ENCODE measurements around the gene SERPINA4.
"Not testable (repeated sequence)": the region's sequence is repeated elsewhere in the genome, so short reads cannot be mapped to it uniquely, and the experiment has no call there.

SERPINA4 gene

DNA sequence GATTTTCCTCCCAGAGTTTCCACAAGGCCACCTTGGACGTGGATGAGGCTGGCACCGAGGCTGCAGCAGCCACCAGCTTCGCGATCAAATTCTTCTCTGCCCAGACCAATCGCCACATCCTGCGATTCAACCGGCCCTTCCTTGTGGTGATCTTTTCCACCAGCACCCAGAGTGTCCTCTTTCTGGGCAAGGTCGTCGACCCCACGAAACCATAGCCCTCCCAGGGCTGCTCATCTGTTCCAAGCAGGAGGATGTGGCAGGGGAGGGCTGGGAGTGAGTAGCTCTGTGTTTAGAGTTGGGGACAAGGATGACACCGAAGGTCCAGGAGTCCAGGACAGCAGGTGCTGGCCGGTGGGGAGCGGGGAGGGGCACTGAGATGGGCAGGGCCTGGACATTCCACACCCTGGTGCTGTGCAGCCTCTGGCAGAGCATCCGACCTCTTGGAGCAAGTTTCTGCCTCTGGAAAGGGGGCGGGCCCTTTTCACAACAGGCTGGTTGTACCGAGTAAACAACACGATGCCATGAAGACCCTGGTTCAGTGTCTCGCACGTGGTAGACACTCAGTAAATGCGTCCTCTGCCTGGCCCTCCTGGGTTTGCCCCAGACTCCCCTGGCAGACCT lies 8.2 kb downstream of the SERPINA4 start:
- DNase-seq (ENCODE audit: low read depth, low spot score): no peak

- no peak for DNase-seq (ENCODE audit: low read depth, low spot score)
Measured at GRCh38 chr14:94570002-94570400, 8.8 kb downstream of the SERPINA4 start.

DNA sequence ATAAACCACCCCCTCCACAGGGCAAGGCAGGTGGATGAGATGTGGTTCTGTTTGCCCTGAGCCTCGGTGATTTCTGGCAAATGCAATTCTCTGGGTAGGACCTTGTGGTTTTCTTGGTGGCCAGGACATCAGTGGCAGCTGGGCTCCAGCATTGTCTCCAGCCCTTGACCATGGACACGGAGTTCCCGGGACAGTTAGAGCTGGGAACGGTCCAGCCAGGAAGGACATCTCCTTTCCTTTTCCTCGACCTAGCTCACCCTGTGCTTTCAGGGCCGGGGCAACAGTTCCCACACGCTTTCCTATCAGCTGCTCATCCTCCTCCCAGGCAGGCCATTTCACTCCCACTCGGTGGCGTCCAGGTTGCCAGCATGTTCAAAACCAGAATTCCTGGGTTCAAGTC lies 9.2 kb downstream of the SERPINA4 start:
- DNase-seq (ENCODE audit: low read depth, low spot score): no peak

- DNase-seq (ENCODE audit: low read depth, low spot score): peak; percentile 36
Measured at GRCh38 chr14:94571395-94571794, 10.2 kb downstream of the SERPINA4 start.

GRCh38 chr14:94571950-94572349 lies 10.7 kb downstream of the SERPINA4 start:
- DNase-seq (ENCODE audit: low read depth, low spot score): peak; percentile 73

DNA sequence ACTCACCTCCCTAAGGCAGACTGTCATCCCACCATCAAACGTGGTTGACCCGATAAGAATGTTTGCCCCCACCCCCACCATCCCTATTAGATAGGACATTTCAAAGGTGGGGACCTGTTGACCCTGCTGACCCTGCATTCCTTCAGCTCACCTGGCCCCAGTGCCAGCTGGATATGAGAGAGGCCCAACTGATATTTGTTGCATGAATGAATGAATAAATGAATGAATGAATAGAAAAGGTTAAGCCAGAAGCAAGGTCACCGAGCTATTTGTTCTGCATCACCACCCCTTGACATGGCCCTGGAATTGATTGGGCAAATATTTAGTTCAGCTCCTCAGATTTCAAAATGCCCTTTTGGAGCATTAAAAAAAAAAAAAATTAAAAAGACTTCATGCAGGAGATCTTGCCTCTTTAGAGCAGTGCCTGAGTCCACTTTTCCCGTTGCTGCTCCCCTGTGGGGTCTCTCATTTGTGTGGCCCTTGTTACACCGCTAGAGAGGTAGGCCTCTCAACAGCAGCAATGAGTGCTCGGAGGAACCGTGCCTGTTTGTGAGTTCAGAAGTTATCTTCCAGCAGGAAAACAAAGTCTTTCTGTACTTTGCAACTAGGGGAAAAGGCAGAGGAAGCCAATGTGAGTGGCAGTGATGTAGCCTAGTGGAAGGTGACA lies 11.5 kb downstream of the SERPINA4 start:
- DNase-seq (ENCODE audit: low read depth, low spot score): no peak

- no peak for DNase-seq (ENCODE audit: low read depth, low spot score)
Measured at GRCh38 chr14:94573475-94574277, 12.4 kb downstream of the SERPINA4 start.

- no peak for DNase-seq (ENCODE audit: low read depth, low spot score)
Measured at GRCh38 chr14:94574336-94574735, 13.1 kb downstream of the SERPINA4 start.

GRCh38 chr14:94575730-94576585 lies 14.7 kb downstream of the SERPINA4 start:
- peak; percentile 84 for DNase-seq (ENCODE audit: low read depth, low spot score)

DNA sequence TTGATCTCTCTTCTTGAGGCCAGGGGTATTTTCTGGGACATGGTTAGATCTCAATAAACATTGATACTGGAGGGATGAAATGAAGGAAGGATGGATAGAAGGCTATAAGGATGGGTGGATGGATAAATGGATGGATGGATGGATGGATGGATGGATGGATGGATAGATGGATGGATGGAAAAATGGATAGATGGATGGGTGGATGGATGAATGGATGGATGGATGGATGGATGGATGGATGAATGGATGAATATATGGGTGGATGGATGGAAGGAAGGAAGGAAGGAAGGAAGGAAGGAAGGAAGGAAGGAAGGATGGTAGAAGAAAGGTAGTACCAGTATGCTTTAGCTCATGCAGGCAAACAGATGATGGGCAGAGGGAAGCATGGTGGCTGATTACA lies 16.2 kb downstream of the SERPINA4 start:
- not testable (repeated sequence) for DNase-seq (ENCODE audit: low read depth, low spot score)

GRCh38 chr14:94578712-94579111 lies 17.5 kb downstream of the SERPINA4 start:
- DNase-seq (ENCODE audit: low read depth, low spot score): no peak

DNA sequence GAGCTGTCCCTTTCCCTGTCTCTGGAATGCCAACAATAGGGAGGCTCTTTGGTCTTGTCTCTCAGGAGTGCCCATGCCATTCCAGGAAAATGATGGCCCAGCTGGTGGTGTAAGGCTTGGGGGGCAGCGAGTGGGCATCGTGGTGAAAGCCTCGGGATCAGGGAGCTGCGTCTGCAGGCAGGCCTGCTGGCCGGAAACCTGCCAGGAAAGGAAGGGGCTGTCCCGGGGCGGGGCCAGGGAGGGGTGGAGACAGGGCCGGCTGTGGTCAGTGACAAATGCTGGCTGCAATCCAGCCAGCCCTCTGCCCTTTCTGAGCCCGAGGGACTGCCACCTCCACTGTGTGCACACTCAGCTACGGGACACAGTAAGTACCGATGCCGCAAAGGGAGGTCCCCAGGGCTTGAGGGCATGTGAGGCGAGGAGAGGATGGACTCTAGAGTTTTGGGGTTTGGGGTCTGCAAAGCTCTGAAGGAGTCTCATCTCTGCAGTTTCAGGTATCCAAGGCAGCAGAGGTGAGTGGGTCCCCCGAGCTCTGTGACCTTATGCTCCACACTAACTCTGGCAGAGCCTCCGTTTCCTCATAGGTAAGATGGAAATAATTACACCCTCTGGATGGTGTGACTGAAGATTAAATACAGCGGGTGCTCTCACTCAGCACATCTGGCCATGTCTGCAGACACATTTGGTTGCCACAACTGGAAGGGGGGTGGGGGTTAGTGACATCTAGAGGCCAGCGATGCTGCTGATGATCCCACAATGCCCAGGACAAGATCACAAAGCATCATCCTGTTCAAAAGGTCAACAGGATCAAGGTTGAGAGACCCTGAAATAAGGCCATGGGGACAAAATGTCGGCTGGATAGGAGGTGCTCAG lies 20.1 kb downstream of the SERPINA4 start, which contains the start of gene SERPINA5:
Gene SERPINA5, plus strand, starts transcription at position 300 of the 873 bp plus-strand sequence. CDS start 5,937 bp downstream, outside the sequence.
- peak; percentile 54 for DNase-seq (ENCODE audit: low read depth, low spot score)

- DNase-seq (ENCODE audit: low read depth, low spot score): no peak
Measured at GRCh38 chr14:94582199-94582750, 21.0 kb downstream of the SERPINA4 start.

GRCh38 chr14:94582851-94583250 lies 21.6 kb downstream of the SERPINA4 start:
- DNase-seq (ENCODE audit: low read depth, low spot score): no peak

- no peak for DNase-seq (ENCODE audit: low read depth, low spot score)
Measured at GRCh38 chr14:94583557-94583956, 22.3 kb downstream of the SERPINA4 start.

DNA sequence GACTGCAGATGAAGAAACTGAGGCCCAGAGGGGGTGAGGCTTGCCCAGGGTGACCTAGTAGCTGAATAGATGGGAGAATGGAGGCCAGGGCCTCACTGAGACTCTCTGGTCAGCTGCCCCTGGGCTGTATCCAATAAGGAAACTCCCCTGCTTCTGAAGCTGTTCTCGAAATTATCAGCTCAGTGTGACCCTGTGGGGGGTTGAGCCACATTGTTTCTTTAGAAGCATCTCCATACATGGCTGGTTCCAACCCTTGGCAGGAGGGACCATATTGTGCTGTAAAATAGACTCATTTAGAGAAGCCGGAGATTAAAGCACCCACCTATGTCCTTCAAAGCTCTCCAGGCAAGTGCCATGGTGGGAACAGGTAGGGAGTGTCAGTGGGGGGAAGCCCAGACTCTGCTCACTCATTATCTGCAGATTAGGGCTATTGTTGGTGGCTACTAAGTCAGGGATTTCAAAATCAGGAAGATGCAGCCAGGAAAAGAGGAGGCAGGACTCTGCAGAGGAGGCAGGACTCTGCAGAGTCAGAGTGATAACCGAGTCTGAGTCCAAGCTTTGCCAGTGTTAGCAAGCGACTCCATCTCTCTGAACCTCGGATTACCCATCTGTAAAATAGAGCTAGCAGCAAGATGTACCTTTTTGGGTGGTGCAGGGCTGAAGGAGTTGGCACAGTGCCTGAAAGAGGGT lies 23.5 kb downstream of the SERPINA4 start:
- no peak for DNase-seq (ENCODE audit: low read depth, low spot score)

DNA sequence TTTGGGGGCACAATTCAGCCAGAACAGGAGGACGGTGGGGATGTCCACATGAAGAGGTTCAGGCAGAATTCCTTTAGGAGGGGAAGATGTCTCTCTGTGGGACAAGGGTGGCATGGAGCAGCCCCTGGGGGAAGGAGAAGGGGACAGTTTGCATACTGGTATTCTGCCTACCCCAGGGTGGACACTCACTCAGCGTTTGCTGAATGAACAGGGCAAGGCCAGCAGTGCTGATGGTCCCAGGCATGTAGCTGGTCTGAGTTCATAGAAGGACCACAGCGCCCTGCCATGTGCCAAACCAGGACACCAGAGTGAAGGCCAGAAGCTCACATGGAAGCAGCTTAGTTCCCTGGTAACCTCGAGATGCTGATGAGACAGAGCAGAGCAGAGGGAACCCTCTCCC lies 25.4 kb downstream of the SERPINA4 start:
- no peak for DNase-seq (ENCODE audit: low read depth, low spot score)

DNA sequence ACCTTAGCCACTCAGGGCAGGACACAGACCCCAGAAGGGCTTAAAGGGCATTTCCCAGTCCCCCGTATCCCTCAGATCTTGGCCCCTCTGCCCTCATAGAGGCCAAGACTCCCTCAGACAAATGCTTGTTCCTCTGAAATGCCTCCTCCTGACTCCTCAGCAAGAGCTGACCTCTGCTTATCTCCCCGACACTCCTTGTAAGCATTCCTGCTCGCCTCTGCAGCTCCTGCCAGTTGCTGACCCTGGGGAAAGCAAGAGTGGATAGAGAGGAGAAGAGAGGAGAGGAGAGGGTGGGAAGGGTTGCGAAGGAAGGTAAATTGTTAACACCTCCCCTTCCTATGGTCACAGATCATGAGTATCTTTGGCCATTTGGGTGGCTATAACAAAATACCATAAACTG lies 27.1 kb downstream of the SERPINA4 start:
- DNase-seq (ENCODE audit: low read depth, low spot score): no peak

DNA sequence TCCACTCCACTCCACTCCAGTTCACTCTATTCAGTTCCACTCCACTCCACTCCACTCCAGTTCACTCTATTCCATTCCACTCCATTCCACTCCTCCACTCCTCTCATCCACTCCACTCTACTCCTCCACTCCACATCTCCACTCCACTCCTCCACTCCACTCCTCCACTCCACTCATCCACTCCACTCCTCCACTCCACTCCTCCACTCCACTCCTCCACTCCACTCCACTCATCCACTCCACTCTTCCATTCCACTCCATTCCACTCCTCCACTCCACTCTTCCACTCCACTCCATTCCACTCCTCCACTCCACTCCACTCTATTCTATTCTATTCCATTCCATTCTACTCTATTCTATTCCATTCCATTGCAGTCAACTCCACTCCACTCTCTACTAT lies 29.8 kb downstream of the SERPINA4 start:
- DNase-seq (ENCODE audit: low read depth, low spot score): no peak

GRCh38 chr14:94591871-94592270 lies 30.6 kb downstream of the SERPINA4 start:
- no peak for DNase-seq (ENCODE audit: low read depth, low spot score)

All from astrocyte of the hippocampus (primary cell).